SK-N-SH (cell line): ENCODE data around the gene ETS2. TPM values are rescaled to one million over a fixed set of nuclear protein-coding genes. Genes with fewer than 3 reads are reported as not detected.

Experiments
- CHD2 ChIP-seq: fragments of 150-350 bp; IDR thresholded peaks from 2 replicates; pipeline ENCODE4 v1.6.1; 2018; ENCODE audit warnings: low read length; ENCODE audit not compliant: partially characterized antibody
- CTCF ChIP-seq: fragments of 200-600 bp; sonication (generic); IDR thresholded peaks from 2 replicates; pipeline ENCODE4 v1.6.1; 2017; ENCODE audit warnings: antibody characterized with exemption, mild to moderate bottlenecking, moderate library complexity
- EP300 ChIP-seq, 2 experiments: IDR thresholded peaks; 2 replicates each; pipeline versions ENCODE4 v1.4.0 to v1.6.1; 2012; ENCODE audit warnings: borderline replicate concordance in 1 of 2, low read depth in 1 of 2, low read length in 1 of 2
- FOXJ3 ChIP-seq: sonication (generic); formaldehyde crosslinking; IDR thresholded peaks from 2 replicates; pipeline ENCODE4 v1.5.1; 2020; ENCODE audit warnings: mild to moderate bottlenecking, missing genetic modification reagents
- GABPA ChIP-seq: IDR thresholded peaks from 2 replicates; pipeline ENCODE4 v1.4.0; 2012; ENCODE audit warnings: low read depth, mild to moderate bottlenecking
- GATA2 ChIP-seq: sonication (generic); formaldehyde crosslinking; IDR thresholded peaks from 2 replicates; pipeline ENCODE4 v1.5.0; 2020; ENCODE audit warnings: mild to moderate bottlenecking, missing genetic modification reagents
- IRF3 ChIP-seq: fragments of 150-350 bp; IDR thresholded peaks from 2 replicates; pipeline ENCODE4 v1.6.1; 2016; ENCODE audit warnings: mild to moderate bottlenecking, low read depth, low read length
- MAX ChIP-seq: IDR thresholded peaks from 2 replicates; pipeline ENCODE4 v1.4.0; 2012; ENCODE audit warnings: low read depth
- NFIC ChIP-seq: IDR thresholded peaks from 2 replicates; pipeline ENCODE4 v1.4.0; 2012; ENCODE audit warnings: borderline replicate concordance
- RAD21 ChIP-seq: IDR thresholded peaks from 2 replicates; pipeline ENCODE4 v1.6.1; 2012; ENCODE audit warnings: mild to moderate bottlenecking, low read length
- REST ChIP-seq: IDR thresholded peaks from 2 replicates; pipeline ENCODE4 v1.6.1; 2012; ENCODE audit warnings: mild to moderate bottlenecking, low read depth, low read length, moderate library complexity
- RFX5 ChIP-seq: IDR thresholded peaks from 2 replicates; pipeline ENCODE4 v1.6.1; 2012; ENCODE audit warnings: mild to moderate bottlenecking, improper control_type of control experiment, low read length
- SMC3 ChIP-seq: IDR thresholded peaks from 2 replicates; pipeline ENCODE4 v1.6.1; 2012; ENCODE audit warnings: low read depth, low read length, improper control_type of control experiment
- TCF12 ChIP-seq: IDR thresholded peaks from 2 replicates; pipeline ENCODE4 v1.4.0; 2012
- USF1 ChIP-seq: IDR thresholded peaks from 2 replicates; pipeline ENCODE4 v1.4.0; 2012; ENCODE audit warnings: low read depth, borderline replicate concordance
- ZBTB33 ChIP-seq: IDR thresholded peaks from 2 replicates; pipeline ENCODE4 v1.4.0; 2012; ENCODE audit warnings: low read depth, borderline replicate concordance
- polyA plus RNA-seq, 3 experiments: library from polyadenylated mRNA; depleted of rRNA; stranded (reverse); fragments of >200 nt; gene quantifications; 2 replicates each; pipeline ENCODE4 v1.2.3, GENCODE V29; 2012

The ETS2 gene
- polyA plus RNA-seq, 1 of the 3 experiments (the other 2 are of a cell fraction) = 16.3 TPM

- TF ChIP-seq REST = no peak
- peak; percentile 59 for TF ChIP-seq NFIC
- TF ChIP-seq GATA2 (CRISPR knock-in tag) = peak; percentile 77
- TF ChIP-seq SMC3 = peak; percentile 21; the same call in 1 of the 2 replicates
- no peak for TF ChIP-seq GABPA
- TF ChIP-seq FOXJ3 (CRISPR knock-in tag) = peak; percentile 84; the same call in 1 of the 2 replicates
- no peak for TF ChIP-seq USF1
- TF ChIP-seq CHD2 = peak; percentile 82
- no peak for TF ChIP-seq MAX
- peak; percentile 90 for TF ChIP-seq TCF12
- no peak for TF ChIP-seq IRF3
- peak; percentile 38 for TF ChIP-seq RAD21
- TF ChIP-seq RFX5 = no peak
- TF ChIP-seq ZBTB33 = no peak
- TF ChIP-seq CTCF = no peak
- peak; percentile 50 to 92; a peak in 3 of 4 replicates for TF ChIP-seq EP300 (IDR thresholded peaks at IDR 0.05; ENCODE audit: borderline replicate concordance in 1 of 2, low read depth in 1 of 2, low read length in 1 of 2)
These were observed 8.3 kb upstream of the ETS2 start (continued) for GRCh38 chr21:38797470-38797869.
